GM19099 (cell line): ENCODE measurements around the gene RIMS1.

Experiments
- POLR2A ChIP-seq: IDR thresholded peaks from 3 replicates; pipeline ENCODE4 v1.6.1; 2011; ENCODE audit warnings: low read depth; ENCODE audit not compliant: insufficient read length; ENCODE audit errors: extremely low read depth

The RIMS1 gene

GRCh38 chr6:72037006-72037405, 150.7 kb downstream of the RIMS1 start:
- TF ChIP-seq POLR2A = no peak

GRCh38 chr6:72040111-72040510, 153.8 kb downstream of the RIMS1 start:
- no peak for TF ChIP-seq POLR2A

- no peak for TF ChIP-seq POLR2A
These were observed 155.7 kb downstream of the RIMS1 start for GRCh38 chr6:72042088-72042487.

- TF ChIP-seq POLR2A = no peak
These were observed 161.7 kb downstream of the RIMS1 start for GRCh38 chr6:72048080-72048479.

GRCh38 chr6:72049376-72049775, 163.0 kb downstream of the RIMS1 start:
- no peak for TF ChIP-seq POLR2A

GRCh38 chr6:72061286-72061685, 174.9 kb downstream of the RIMS1 start:
- TF ChIP-seq POLR2A = no peak

GRCh38 chr6:72064399-72064975, 178.1 kb downstream of the RIMS1 start:
- no peak for TF ChIP-seq POLR2A

GRCh38 chr6:72078096-72078495, 191.7 kb downstream of the RIMS1 start:
- TF ChIP-seq POLR2A = no peak

GRCh38 chr6:72080260-72080941, 194.1 kb downstream of the RIMS1 start:
- TF ChIP-seq POLR2A = no peak

- no peak for TF ChIP-seq POLR2A
These were observed 195.5 kb downstream of the RIMS1 start for GRCh38 chr6:72081871-72082270.

- no peak for TF ChIP-seq POLR2A
These were observed 197.6 kb downstream of the RIMS1 start for GRCh38 chr6:72083976-72084375.

GRCh38 chr6:72084992-72085569, 198.7 kb downstream of the RIMS1 start:
- no peak for TF ChIP-seq POLR2A

GRCh38 chr6:72094506-72094905, 208.2 kb downstream of the RIMS1 start:
- TF ChIP-seq POLR2A = no peak

GRCh38 chr6:72102561-72102960, 216.2 kb downstream of the RIMS1 start:
- TF ChIP-seq POLR2A = no peak

- no peak for TF ChIP-seq POLR2A
These were observed 225.3 kb downstream of the RIMS1 start for GRCh38 chr6:72111611-72112010.

- no peak for TF ChIP-seq POLR2A
These were observed 244.0 kb downstream of the RIMS1 start for GRCh38 chr6:72130327-72130726.
